Stimulated activated naive CD8-positive, alpha-beta T cell treated with anti-CD3 and anti-CD28 coated beads, Interleukin-15, Interleukin-2, amounts not matched to agents 100 ng/mL and 50 ng/mL, for 24 hours (primary cell): ENCODE results near the gene CD82.
A peak's percentile ranks its signal among the peaks of the same experiment; 100 is the strongest.

Experiments
- H3K27ac Mint-ChIP-seq: one replicate; pipeline ENCODE4 v1.8.0; 2021; ENCODE audit warnings: mild to moderate bottlenecking, mixed read lengths
- H3K27me3 Mint-ChIP-seq: one replicate; pipeline ENCODE4 v1.8.0; 2021; ENCODE audit warnings: mixed read lengths
- H3K36me3 Mint-ChIP-seq: one replicate; pipeline ENCODE4 v1.8.0; 2021; ENCODE audit warnings: low read depth, mixed read lengths
- H3K4me1 Mint-ChIP-seq: one replicate; pipeline ENCODE4 v1.8.0; 2021; ENCODE audit warnings: low read depth, mixed read lengths
- H3K4me3 Mint-ChIP-seq: one replicate; pipeline ENCODE4 v1.8.0; 2021; ENCODE audit warnings: mild to moderate bottlenecking, mixed read lengths
- H3K9me3 Mint-ChIP-seq: one replicate; pipeline ENCODE4 v1.8.0; 2021; ENCODE audit warnings: mixed read lengths

Gene CD82

GRCh38 chr11:44565211-44565952, at the start of gene CD82:
TSS of gene CD82 (plus strand) at chr11:44565663. CDS start at chr11:44594663, 29,000 bp downstream.
- peaks cover 33% of the 10 kb centered on the region for H3K36me3 Mint-ChIP-seq
- H3K9me3 Mint-ChIP-seq: no peaks in the 10 kb centered on the region
- peak within 1 kb of the TSS; percentile 91 for H3K4me3 Mint-ChIP-seq
- no peaks in the 10 kb centered on the region for H3K27me3 Mint-ChIP-seq
- peak within 1 kb of the TSS; percentile 100 for H3K27ac Mint-ChIP-seq
- peaks cover 77% of the 10 kb centered on the region for H3K4me1 Mint-ChIP-seq

GRCh38 chr11:44516688-44517507, 48.6 kb upstream of the CD82 start:
- H3K36me3 Mint-ChIP-seq: no peaks in the 10 kb centered on the region
- peaks cover 20% of the 10 kb centered on the region for H3K27me3 Mint-ChIP-seq
- H3K4me3 Mint-ChIP-seq: no peak overlapping the region
- H3K4me1 Mint-ChIP-seq: no peaks in the 10 kb centered on the region
- H3K9me3 Mint-ChIP-seq: no peaks in the 10 kb centered on the region
- no peak overlapping the region for H3K27ac Mint-ChIP-seq

GRCh38 chr11:44517541-44517940, 47.9 kb upstream of the CD82 start:
- H3K9me3 Mint-ChIP-seq: no peaks in the 10 kb centered on the region
- H3K4me1 Mint-ChIP-seq: no peaks in the 10 kb centered on the region
- H3K27ac Mint-ChIP-seq: no peak overlapping the region
- peaks cover 26% of the 10 kb centered on the region for H3K27me3 Mint-ChIP-seq
- H3K4me3 Mint-ChIP-seq: no peak overlapping the region
- H3K36me3 Mint-ChIP-seq: no peaks in the 10 kb centered on the region

GRCh38 chr11:44518968-44519550, 46.4 kb upstream of the CD82 start:
- Mint-ChIP-seq H3K9me3 (no peaks in the 10 kb centered on the region), H3K4me1 (no peaks in the 10 kb centered on the region), H3K4me3 (no peak overlapping the region), H3K27me3 (peaks cover 30% of the 10 kb centered on the region), H3K36me3 (no peaks in the 10 kb centered on the region), H3K27ac (no peak overlapping the region)

- H3K27ac Mint-ChIP-seq: no peak overlapping the region
- H3K4me3 Mint-ChIP-seq: no peak overlapping the region
- no peaks in the 10 kb centered on the region for H3K4me1 Mint-ChIP-seq
- H3K27me3 Mint-ChIP-seq: peaks cover 30% of the 10 kb centered on the region
- no peaks in the 10 kb centered on the region for H3K36me3 Mint-ChIP-seq
- no peaks in the 10 kb centered on the region for H3K9me3 Mint-ChIP-seq
These were observed 45.3 kb upstream of the CD82 start for GRCh38 chr11:44519989-44520737.

GRCh38 chr11:44521148-44521547, 44.3 kb upstream of the CD82 start:
- Mint-ChIP-seq H3K27ac (no peak overlapping the region), H3K4me3 (no peak overlapping the region), H3K36me3 (no peaks in the 10 kb centered on the region), H3K9me3 (no peaks in the 10 kb centered on the region), H3K4me1 (no peaks in the 10 kb centered on the region), H3K27me3 (peaks cover 34% of the 10 kb centered on the region)

- no peaks in the 10 kb centered on the region for H3K36me3 Mint-ChIP-seq
- H3K27me3 Mint-ChIP-seq: peaks cover 34% of the 10 kb centered on the region
- no peaks in the 10 kb centered on the region for H3K9me3 Mint-ChIP-seq
- H3K27ac Mint-ChIP-seq: no peak overlapping the region
- peaks cover 6% of the 10 kb centered on the region for H3K4me1 Mint-ChIP-seq
- no peak overlapping the region for H3K4me3 Mint-ChIP-seq
These were observed 43.2 kb upstream of the CD82 start for GRCh38 chr11:44522294-44522693.

GRCh38 chr11:44524346-44524745, 41.1 kb upstream of the CD82 start:
- Mint-ChIP-seq H3K27me3 (peaks cover 30% of the 10 kb centered on the region), H3K9me3 (no peaks in the 10 kb centered on the region), H3K27ac (no peak overlapping the region), H3K4me3 (no peak overlapping the region), H3K4me1 (peaks cover 6% of the 10 kb centered on the region), H3K36me3 (no peaks in the 10 kb centered on the region)

- Mint-ChIP-seq H3K9me3 (no peaks in the 10 kb centered on the region), H3K27me3 (peaks cover 26% of the 10 kb centered on the region), H3K27ac (no peak overlapping the region), H3K36me3 (no peaks in the 10 kb centered on the region), H3K4me1 (peaks cover 7% of the 10 kb centered on the region), H3K4me3 (no peak overlapping the region)
These were observed 40.7 kb upstream of the CD82 start for GRCh38 chr11:44524751-44525201.

GRCh38 chr11:44525473-44526252, 39.8 kb upstream of the CD82 start:
- Mint-ChIP-seq H3K4me3 (no peak overlapping the region), H3K27ac (no peak overlapping the region), H3K36me3 (no peaks in the 10 kb centered on the region), H3K9me3 (no peaks in the 10 kb centered on the region), H3K27me3 (peaks cover 23% of the 10 kb centered on the region), H3K4me1 (peaks cover 16% of the 10 kb centered on the region)

- no peak overlapping the region for H3K4me3 Mint-ChIP-seq
- peaks cover 15% of the 10 kb centered on the region for H3K27me3 Mint-ChIP-seq
- no peak overlapping the region for H3K27ac Mint-ChIP-seq
- no peaks in the 10 kb centered on the region for H3K9me3 Mint-ChIP-seq
- H3K4me1 Mint-ChIP-seq: peaks cover 24% of the 10 kb centered on the region
- no peaks in the 10 kb centered on the region for H3K36me3 Mint-ChIP-seq
These were observed 39.0 kb upstream of the CD82 start for GRCh38 chr11:44526438-44526837.

GRCh38 chr11:44527476-44527875, 38.0 kb upstream of the CD82 start:
- no peak overlapping the region for H3K27ac Mint-ChIP-seq
- H3K36me3 Mint-ChIP-seq: no peaks in the 10 kb centered on the region
- no peak overlapping the region for H3K4me3 Mint-ChIP-seq
- H3K27me3 Mint-ChIP-seq: peaks cover 8% of the 10 kb centered on the region
- no peaks in the 10 kb centered on the region for H3K9me3 Mint-ChIP-seq
- H3K4me1 Mint-ChIP-seq: peaks cover 27% of the 10 kb centered on the region

GRCh38 chr11:44528103-44528502, 37.4 kb upstream of the CD82 start:
- Mint-ChIP-seq H3K27me3 (peaks cover 4% of the 10 kb centered on the region), H3K36me3 (no peaks in the 10 kb centered on the region), H3K9me3 (no peaks in the 10 kb centered on the region), H3K4me1 (peaks cover 27% of the 10 kb centered on the region), H3K4me3 (no peak overlapping the region), H3K27ac (no peak overlapping the region)

GRCh38 chr11:44528581-44528980, 36.9 kb upstream of the CD82 start:
- Mint-ChIP-seq H3K9me3 (no peaks in the 10 kb centered on the region), H3K4me1 (peaks cover 27% of the 10 kb centered on the region), H3K36me3 (no peaks in the 10 kb centered on the region), H3K4me3 (no peak overlapping the region), H3K27ac (no peak overlapping the region), H3K27me3 (peaks cover 4% of the 10 kb centered on the region)
